NCI-H69 (cell line): ENCODE data around the gene EXOSC6.
"Not testable (repeated sequence)": the region's sequence is repeated elsewhere in the genome, so short reads cannot be mapped to it uniquely, and the experiment has no call there.

Experiments
- DNase-seq: peaks from one replicate; lab custom pipeline; 2025; lab: John Stamatoyannopoulos, UW

The EXOSC6 gene

GRCh38 chr16:70198666-70199065, 53.1 kb downstream of the EXOSC6 start:
- not testable (repeated sequence) for DNase-seq

GRCh38 chr16:70198230-70198629, 53.5 kb downstream of the EXOSC6 start:
- DNase-seq: not testable (repeated sequence)

GRCh38 chr16:70197611-70198010, 54.1 kb downstream of the EXOSC6 start:
- not testable (repeated sequence) for DNase-seq
